Osteocyte (in vitro differentiated cells): ENCODE measurements around the gene CASP7. TPM values are rescaled to one million over a fixed set of nuclear protein-coding genes. Genes with fewer than 3 reads are reported as not detected.

Source experiments
- DNase-seq: peaks from one replicate; pipeline ENCODE4 v3.0.0; 2021; ENCODE audit warnings: mixed read lengths; ENCODE audit not compliant: unreplicated experiment; ENCODE audit errors: extremely low spot score
- H3K27ac Mint-ChIP-seq: one replicate; pipeline ENCODE4 v1.8.0; 2021; ENCODE audit warnings: mild to moderate bottlenecking, mixed read lengths; ENCODE audit not compliant: unreplicated experiment
- H3K27me3 Mint-ChIP-seq: one replicate; pipeline ENCODE4 v1.8.0; 2021; ENCODE audit warnings: mixed read lengths; ENCODE audit not compliant: unreplicated experiment
- H3K36me3 Mint-ChIP-seq: one replicate; pipeline ENCODE4 v1.8.0; 2021; ENCODE audit warnings: mixed read lengths; ENCODE audit not compliant: unreplicated experiment
- H3K4me1 Mint-ChIP-seq: one replicate; pipeline ENCODE4 v1.8.0; 2021; ENCODE audit warnings: mixed read lengths; ENCODE audit not compliant: unreplicated experiment
- H3K4me3 Mint-ChIP-seq: one replicate; pipeline ENCODE4 v1.8.0; 2021; ENCODE audit warnings: mild to moderate bottlenecking, moderate library complexity, mixed read lengths; ENCODE audit not compliant: unreplicated experiment
- H3K9me3 Mint-ChIP-seq: one replicate; pipeline ENCODE4 v1.8.0; 2021; ENCODE audit warnings: mixed read lengths; ENCODE audit not compliant: unreplicated experiment
- CTCF ChIP-seq: fragments of 200-600 bp; sonication (generic); IDR thresholded peaks from 2 replicates; pipeline ENCODE4 v1.5.0; 2021; ENCODE audit warnings: antibody characterized with exemption, mild to moderate bottlenecking, moderate library complexity
- total RNA-seq: library from RNA; stranded (reverse); gene quantifications from 2 replicates; pipeline ENCODE4 v1.2.1, GENCODE V29; 2021

Gene CASP7
- total RNA-seq, 1 donor from 2014 or later, result 30.1 TPM

GRCh38 chr10:113735913-113736312 is 56.2 kb downstream of the CASP7 start:
- Mint-ChIP-seq H3K4me3 (no peak overlapping the region), H3K36me3 (peaks cover 6% of the 10 kb centered on the region), H3K27ac (no peak overlapping the region), H3K9me3 (no peaks in the 10 kb centered on the region), H3K4me1 (peaks cover 17% of the 10 kb centered on the region), H3K27me3 (peaks cover 13% of the 10 kb centered on the region)
- no peak for TF ChIP-seq CTCF
- DNase-seq, result no peak

GRCh38 chr10:113736576-113736975 is 56.9 kb downstream of the CASP7 start:
- H3K27ac Mint-ChIP-seq, result peak overlapping the region; percentile 10
- H3K36me3 Mint-ChIP-seq, result peaks cover 1% of the 10 kb centered on the region
- peaks cover 13% of the 10 kb centered on the region for H3K27me3 Mint-ChIP-seq
- peaks cover 13% of the 10 kb centered on the region for H3K4me1 Mint-ChIP-seq
- no peaks in the 10 kb centered on the region for H3K9me3 Mint-ChIP-seq
- TF ChIP-seq CTCF, result no peak
- no peak overlapping the region for H3K4me3 Mint-ChIP-seq
- no peak for DNase-seq

GRCh38 chr10:113739031-113739430 is 59.3 kb downstream of the CASP7 start:
- Mint-ChIP-seq H3K9me3 (no peaks in the 10 kb centered on the region), H3K36me3 (no peaks in the 10 kb centered on the region), H3K27me3 (peaks cover 21% of the 10 kb centered on the region), H3K4me3 (no peak overlapping the region), H3K4me1 (peaks cover 13% of the 10 kb centered on the region), H3K27ac (no peak overlapping the region)
- no peak for DNase-seq
- TF ChIP-seq CTCF, result no peak

GRCh38 chr10:113739577-113739976 is 59.9 kb downstream of the CASP7 start:
- no peaks in the 10 kb centered on the region for H3K9me3 Mint-ChIP-seq
- DNase-seq, result no peak
- H3K4me3 Mint-ChIP-seq, result no peak overlapping the region
- H3K27me3 Mint-ChIP-seq, result peaks cover 22% of the 10 kb centered on the region
- no peak for TF ChIP-seq CTCF
- H3K4me1 Mint-ChIP-seq, result peaks cover 13% of the 10 kb centered on the region
- H3K36me3 Mint-ChIP-seq, result no peaks in the 10 kb centered on the region
- no peak overlapping the region for H3K27ac Mint-ChIP-seq

- DNase-seq, result no peak
- Mint-ChIP-seq H3K4me1 (peaks cover 13% of the 10 kb centered on the region), H3K27me3 (peaks cover 25% of the 10 kb centered on the region), H3K9me3 (no peaks in the 10 kb centered on the region), H3K27ac (no peak overlapping the region), H3K4me3 (no peak overlapping the region), H3K36me3 (no peaks in the 10 kb centered on the region)
- TF ChIP-seq CTCF, result no peak
Measured at GRCh38 chr10:113740850-113741249, 61.1 kb downstream of the CASP7 start.
